ENCODE measurements around the gene WARS2. TPM values are rescaled to one million over a fixed set of nuclear protein-coding genes. Genes with fewer than 3 reads are reported as not detected.

WARS2 gene
- total and polyA plus RNA-seq, 4 donors = 4.6 to 33.2 (median 11.3) TPM

- Histone ChIP-seq H3K4me3 (no peak overlapping the region), H3K9me3 (ENCODE audit: control insufficient read depth in 4 of 4, insufficient read depth in 3 of 4, low read length in 3 of 4) (peaks cover 0 to 2% (median 0%) of the 10 kb centered on the region in 4 donors)
Measured at GRCh38 chr1:119061700-119062099, 78.8 kb downstream of the WARS2 start.

GRCh38 chr1:119055568-119055967, 84.9 kb downstream of the WARS2 start:
- TF ChIP-seq CTCF (IDR thresholded peaks at IDR 0.05; ENCODE audit: control extremely low read depth, extremely low read depth) = no peak
- no peak overlapping the region for H3K27ac ChIP-seq (ENCODE audit: low read depth in 1 of 2, low read length in 1 of 2)
- H3K9ac ChIP-seq (ENCODE audit: insufficient read depth in 1 of 2, low read length in 2 of 2) = no peak overlapping the region
- H3K9me3 ChIP-seq (ENCODE audit: control insufficient read depth in 4 of 4, insufficient read depth in 3 of 4, low read length in 3 of 4) = peaks cover 0 to 2% (median 0%) of the 10 kb centered on the region in 4 donors
- H3K4me3 ChIP-seq = no peak overlapping the region
- peaks cover 0 to 2% (median 0%) of the 10 kb centered on the region in 4 donors for H3K36me3 ChIP-seq (ENCODE audit: control insufficient read depth in 4 of 4, insufficient read depth in 4 of 4, low read length in 4 of 4)
- DNase-seq (no peak), ATAC-seq (ENCODE audit: insufficient read depth, low FRiP score) (no peak)
- H3K27me3 ChIP-seq (ENCODE audit: control insufficient read depth in 3 of 3, insufficient read depth in 3 of 3, low read length in 2 of 3) = no peaks in the 10 kb centered on the region
- 93 to 96% methylated on average over 2 of the region's 2 CpGs for WGBS, 2 donors
- no peaks in the 10 kb centered on the region for H3K4me1 ChIP-seq (ENCODE audit: control insufficient read depth in 5 of 5, insufficient read depth in 5 of 5, low read length in 5 of 5)

More at GRCh38 chr1:119061700-119062099, 78.8 kb downstream of the WARS2 start:
- peaks cover 0 to 3% (median 0%) of the 10 kb centered on the region in 5 donors for H3K4me1 ChIP-seq (ENCODE audit: control insufficient read depth in 5 of 5, insufficient read depth in 5 of 5, low read length in 5 of 5)
- H3K36me3 ChIP-seq (ENCODE audit: control insufficient read depth in 4 of 4, insufficient read depth in 4 of 4, low read length in 4 of 4) = peaks cover 0 to 2% (median 0%) of the 10 kb centered on the region in 4 donors
- H3K27me3 ChIP-seq (ENCODE audit: control insufficient read depth in 3 of 3, insufficient read depth in 3 of 3, low read length in 2 of 3) = no peaks in the 10 kb centered on the region
- H3K9ac ChIP-seq (ENCODE audit: insufficient read depth in 1 of 2, low read length in 2 of 2) = no peak overlapping the region
- ATAC-seq (ENCODE audit: insufficient read depth, low FRiP score) = no peak
- no peak for TF ChIP-seq CTCF (IDR thresholded peaks at IDR 0.05; ENCODE audit: control extremely low read depth, extremely low read depth)
- no peak overlapping the region for H3K27ac ChIP-seq (ENCODE audit: low read depth in 1 of 2, low read length in 1 of 2)
- no peak for DNase-seq

- Histone ChIP-seq H3K27ac (ENCODE audit: low read depth in 1 of 2, low read length in 1 of 2) (no peak overlapping the region), H3K27me3 (ENCODE audit: control insufficient read depth in 3 of 3, insufficient read depth in 3 of 3, low read length in 2 of 3) (no peaks in the 10 kb centered on the region), H3K36me3 (ENCODE audit: control insufficient read depth in 4 of 4, insufficient read depth in 4 of 4, low read length in 4 of 4) (peaks cover 0 to 2% (median 0%) of the 10 kb centered on the region in 4 donors), H3K4me1 (ENCODE audit: control insufficient read depth in 5 of 5, insufficient read depth in 5 of 5, low read length in 5 of 5) (no peaks in the 10 kb centered on the region), H3K4me3 (no peak overlapping the region), H3K9ac (ENCODE audit: insufficient read depth in 1 of 2, low read length in 2 of 2) (no peak overlapping the region), H3K9me3 (ENCODE audit: control insufficient read depth in 4 of 4, insufficient read depth in 3 of 4, low read length in 3 of 4) (no peaks in the 10 kb centered on the region)
- ATAC-seq (ENCODE audit: insufficient read depth, low FRiP score) (no peak), DNase-seq (no peak)
- WGBS, 2 donors = 90 to 100% methylated on average over 1 of the region's 1 CpG
- no peak for TF ChIP-seq CTCF (IDR thresholded peaks at IDR 0.05; ENCODE audit: control extremely low read depth, extremely low read depth)
Measured at GRCh38 chr1:119053917-119054316, 86.5 kb downstream of the WARS2 start.

GRCh38 chr1:119052267-119052666, 88.2 kb downstream of the WARS2 start:
- no peaks in the 10 kb centered on the region for H3K27me3 ChIP-seq (ENCODE audit: control insufficient read depth in 3 of 3, insufficient read depth in 3 of 3, low read length in 2 of 3)
- H3K9ac ChIP-seq (ENCODE audit: insufficient read depth in 1 of 2, low read length in 2 of 2) = no peak overlapping the region
- no peak overlapping the region for H3K27ac ChIP-seq (ENCODE audit: low read depth in 1 of 2, low read length in 1 of 2)
- peaks cover 0 to 2% (median 0%) of the 10 kb centered on the region in 4 donors for H3K36me3 ChIP-seq (ENCODE audit: control insufficient read depth in 4 of 4, insufficient read depth in 4 of 4, low read length in 4 of 4)
- ATAC-seq (ENCODE audit: insufficient read depth, low FRiP score) (no peak), DNase-seq (no peak)
- H3K4me1 ChIP-seq (ENCODE audit: control insufficient read depth in 5 of 5, insufficient read depth in 5 of 5, low read length in 5 of 5) = peaks cover 0 to 7% (median 5%) of the 10 kb centered on the region in 5 donors
- no peak for TF ChIP-seq CTCF (IDR thresholded peaks at IDR 0.05; ENCODE audit: control extremely low read depth, extremely low read depth)
- no peak overlapping the region for H3K4me3 ChIP-seq
- H3K9me3 ChIP-seq (ENCODE audit: control insufficient read depth in 4 of 4, insufficient read depth in 3 of 4, low read length in 3 of 4) = peaks cover 0 to 1% (median 0%) of the 10 kb centered on the region in 4 donors
